Glutamatergic neuron (in vitro differentiated cells): ENCODE data around the gene B3GALT6. TPM values are rescaled to one million over a fixed set of nuclear protein-coding genes. Genes with fewer than 3 reads are reported as not detected.
A peak's percentile ranks its signal among the peaks of the same experiment; 100 is the strongest.

Source experiments
- DNase-seq: peaks from one replicate; pipeline ENCODE4 v3.0.0; 2022
- H3K27ac Mint-ChIP-seq: one replicate; pipeline ENCODE4 v1.8.0; 2020; ENCODE audit warnings: mild to moderate bottlenecking, mixed read lengths, inconsistent platforms; ENCODE audit not compliant: unreplicated experiment
- H3K27me3 Mint-ChIP-seq: one replicate; pipeline ENCODE4 v1.8.0; 2020; ENCODE audit warnings: mild to moderate bottlenecking, moderate library complexity, mixed read lengths, inconsistent platforms; ENCODE audit not compliant: unreplicated experiment
- H3K36me3 Mint-ChIP-seq: one replicate; pipeline ENCODE4 v1.8.0; 2020; ENCODE audit warnings: mild to moderate bottlenecking, mixed read lengths, inconsistent platforms; ENCODE audit not compliant: unreplicated experiment
- H3K4me1 Mint-ChIP-seq: one replicate; pipeline ENCODE4 v1.8.0; 2020; ENCODE audit warnings: mild to moderate bottlenecking, low read depth, mixed read lengths, inconsistent platforms; ENCODE audit not compliant: unreplicated experiment
- H3K4me3 Mint-ChIP-seq: one replicate; pipeline ENCODE4 v1.8.0; 2020; ENCODE audit warnings: mild to moderate bottlenecking, mixed read lengths, inconsistent platforms; ENCODE audit not compliant: unreplicated experiment
- H3K9me3 Mint-ChIP-seq: one replicate; pipeline ENCODE4 v1.8.0; 2020; ENCODE audit warnings: mild to moderate bottlenecking, moderate library complexity, mixed read lengths, inconsistent platforms; ENCODE audit not compliant: unreplicated experiment
- total RNA-seq: library from RNA; stranded (reverse); fragmentation: NEBNext Ultra II Directional; extraction: Animal tissue kit (Norgen Biotek cat#: 25700); gene quantifications from one replicate; pipeline ENCODE4 v1.2.1, GENCODE V29; 2021; ENCODE audit not compliant: unreplicated experiment
- TF ChIP-seq, protein P1 (sequence below): fragments of 200-600 bp; sonication (generic); IDR thresholded peaks from one replicate; pipeline ENCODE4 v1.5.0; 2021; ENCODE audit not compliant: partially characterized antibody, unreplicated experiment

Gene B3GALT6
- total RNA-seq, 1 donor from 2014 or later, result 30.0 TPM

DNA sequence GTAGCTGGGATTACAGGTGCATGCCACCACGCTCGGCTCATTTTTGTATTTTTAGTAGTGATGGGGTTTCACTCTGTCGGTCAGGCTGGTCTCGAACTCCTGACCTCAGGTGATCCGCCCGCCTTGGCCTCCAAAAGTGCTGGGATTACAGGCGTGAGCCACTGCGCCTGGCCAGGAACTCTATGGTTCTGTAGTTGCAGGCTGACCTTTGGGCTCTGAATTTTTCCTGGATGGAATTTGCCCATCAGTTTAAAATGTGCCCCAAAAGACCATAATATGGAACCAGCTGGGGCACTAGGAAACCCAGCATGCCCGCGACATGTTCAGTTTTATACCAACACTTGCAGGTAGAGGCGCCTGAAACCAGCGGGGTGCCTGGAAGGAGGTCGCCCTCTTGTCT, 46.6 kb downstream of the B3GALT6 start:
- TF ChIP-seq, protein P1, sequence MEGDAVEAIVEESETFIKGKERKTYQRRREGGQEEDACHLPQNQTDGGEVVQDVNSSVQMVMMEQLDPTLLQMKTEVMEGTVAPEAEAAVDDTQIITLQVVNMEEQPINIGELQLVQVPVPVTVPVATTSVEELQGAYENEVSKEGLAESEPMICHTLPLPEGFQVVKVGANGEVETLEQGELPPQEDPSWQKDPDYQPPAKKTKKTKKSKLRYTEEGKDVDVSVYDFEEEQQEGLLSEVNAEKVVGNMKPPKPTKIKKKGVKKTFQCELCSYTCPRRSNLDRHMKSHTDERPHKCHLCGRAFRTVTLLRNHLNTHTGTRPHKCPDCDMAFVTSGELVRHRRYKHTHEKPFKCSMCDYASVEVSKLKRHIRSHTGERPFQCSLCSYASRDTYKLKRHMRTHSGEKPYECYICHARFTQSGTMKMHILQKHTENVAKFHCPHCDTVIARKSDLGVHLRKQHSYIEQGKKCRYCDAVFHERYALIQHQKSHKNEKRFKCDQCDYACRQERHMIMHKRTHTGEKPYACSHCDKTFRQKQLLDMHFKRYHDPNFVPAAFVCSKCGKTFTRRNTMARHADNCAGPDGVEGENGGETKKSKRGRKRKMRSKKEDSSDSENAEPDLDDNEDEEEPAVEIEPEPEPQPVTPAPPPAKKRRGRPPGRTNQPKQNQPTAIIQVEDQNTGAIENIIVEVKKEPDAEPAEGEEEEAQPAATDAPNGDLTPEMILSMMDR, result no peak
- H3K9me3 Mint-ChIP-seq, result peaks cover 8% of the 10 kb centered on the region
- H3K27me3 Mint-ChIP-seq, result peaks cover 8% of the 10 kb centered on the region
- no peak overlapping the region for H3K27ac Mint-ChIP-seq
- H3K4me1 Mint-ChIP-seq, result peaks cover 9% of the 10 kb centered on the region
- H3K36me3 Mint-ChIP-seq, result no peaks in the 10 kb centered on the region
- no peak overlapping the region for H3K4me3 Mint-ChIP-seq
- DNase-seq, result no peak

GRCh38 chr1:1279028-1279427, 47.0 kb downstream of the B3GALT6 start:
- no peaks in the 10 kb centered on the region for H3K36me3 Mint-ChIP-seq
- peaks cover 8% of the 10 kb centered on the region for H3K27me3 Mint-ChIP-seq
- peaks cover 8% of the 10 kb centered on the region for H3K9me3 Mint-ChIP-seq
- no peak overlapping the region for H3K4me3 Mint-ChIP-seq
- H3K27ac Mint-ChIP-seq, result no peak overlapping the region
- TF ChIP-seq, protein P1, result no peak
- no peak for DNase-seq
- peaks cover 9% of the 10 kb centered on the region for H3K4me1 Mint-ChIP-seq

DNA sequence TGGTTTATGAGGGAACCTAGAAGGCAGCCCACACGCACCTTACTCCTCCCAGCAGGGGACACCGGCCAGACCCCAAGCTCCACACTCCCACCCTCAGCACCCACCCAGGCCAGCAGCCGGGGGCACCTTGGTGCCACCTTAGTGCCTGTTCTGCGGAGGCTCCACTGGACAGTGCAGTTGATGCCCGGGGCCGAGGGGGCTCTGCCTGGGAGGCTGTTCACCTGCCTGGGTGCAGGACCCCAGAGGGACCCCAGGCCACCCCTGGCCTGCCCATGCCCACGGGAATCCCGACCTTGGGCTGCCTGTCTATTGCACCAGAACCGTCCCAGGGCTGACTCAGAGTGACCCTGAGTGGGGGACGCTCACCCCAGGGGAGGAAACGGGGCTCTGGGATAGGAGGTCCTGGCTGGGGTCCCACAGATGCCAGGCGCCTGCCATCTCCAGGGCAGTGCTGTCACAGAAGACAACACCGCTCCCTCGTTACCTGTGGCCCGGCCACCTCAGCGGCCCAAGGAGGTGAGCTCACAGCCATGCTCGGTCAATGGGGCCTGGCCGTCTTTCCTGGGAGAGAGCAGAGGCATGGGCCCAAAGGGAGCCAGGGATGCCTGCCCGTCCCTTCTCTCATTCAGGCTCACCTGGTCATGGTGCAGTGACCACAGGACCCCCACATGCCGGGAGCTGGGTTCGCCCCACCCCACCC, 48.9 kb downstream of the B3GALT6 start:
- Mint-ChIP-seq H3K27me3 (peaks cover 7% of the 10 kb centered on the region), H3K36me3 (no peaks in the 10 kb centered on the region), H3K9me3 (peaks cover 4% of the 10 kb centered on the region), H3K27ac (no peak overlapping the region), H3K4me1 (no peaks in the 10 kb centered on the region), H3K4me3 (no peak overlapping the region)
- DNase-seq, result no peak
- TF ChIP-seq, protein P1, result no peak

DNA sequence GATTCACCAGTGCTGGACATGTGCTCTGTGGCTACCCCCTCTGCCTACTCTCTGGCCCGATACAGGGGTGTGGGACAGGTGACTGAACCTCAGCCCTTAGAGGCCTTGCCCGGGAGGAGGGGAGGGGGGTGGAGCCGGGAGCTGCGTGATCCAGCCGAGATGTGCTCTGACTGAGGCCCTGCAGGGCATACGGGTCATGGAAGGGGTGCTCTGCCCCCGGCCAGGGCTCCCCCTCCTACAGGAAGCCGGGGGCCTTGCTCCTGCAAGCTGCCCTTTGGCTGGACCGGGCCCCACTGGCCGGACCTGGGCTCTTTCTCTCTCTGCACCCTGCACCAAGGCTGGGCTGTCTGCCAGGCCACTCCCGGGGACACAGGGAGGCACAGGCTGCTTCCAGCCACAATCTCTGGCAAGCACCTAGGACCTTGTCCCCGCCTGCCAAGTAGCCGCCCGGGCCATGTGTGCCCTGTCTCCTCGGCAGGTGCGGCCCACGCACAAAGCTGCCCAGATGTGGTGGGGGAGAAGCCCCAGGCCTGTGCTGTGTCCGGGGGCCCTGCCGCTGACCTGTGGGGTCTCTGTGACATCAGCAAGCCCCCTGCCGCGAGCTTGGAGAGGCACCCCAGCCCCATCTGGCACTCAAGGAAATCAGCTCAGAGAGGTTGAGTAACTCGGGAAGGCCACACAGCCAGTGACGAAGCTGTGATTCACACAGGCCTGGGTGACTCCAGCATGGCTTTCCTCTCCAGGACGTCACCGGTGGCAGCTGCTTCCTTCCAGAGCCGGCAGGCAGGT, 49.7 kb downstream of the B3GALT6 start:
- DNase-seq, result peak; percentile 24
- H3K4me1 Mint-ChIP-seq, result no peaks in the 10 kb centered on the region
- TF ChIP-seq, protein P1, result no peak
- peaks cover 7% of the 10 kb centered on the region for H3K27me3 Mint-ChIP-seq
- H3K4me3 Mint-ChIP-seq, result no peak overlapping the region
- H3K36me3 Mint-ChIP-seq, result no peaks in the 10 kb centered on the region
- no peak overlapping the region for H3K27ac Mint-ChIP-seq
- peaks cover 4% of the 10 kb centered on the region for H3K9me3 Mint-ChIP-seq

GRCh38 chr1:1282998-1283397, 51.0 kb downstream of the B3GALT6 start:
- H3K9me3 Mint-ChIP-seq, result peaks cover 4% of the 10 kb centered on the region
- H3K27ac Mint-ChIP-seq, result no peak overlapping the region
- H3K4me3 Mint-ChIP-seq, result no peak overlapping the region
- TF ChIP-seq, protein P1, result no peak
- DNase-seq, result no peak
- no peaks in the 10 kb centered on the region for H3K36me3 Mint-ChIP-seq
- H3K27me3 Mint-ChIP-seq, result peaks cover 7% of the 10 kb centered on the region
- no peaks in the 10 kb centered on the region for H3K4me1 Mint-ChIP-seq
